Immature natural killer cell (primary cell): ENCODE results near the gene FOXO4. TPM values are rescaled to one million over a fixed set of nuclear protein-coding genes. Genes with fewer than 3 reads are reported as not detected.
A peak's percentile ranks its signal among the peaks of the same experiment; 100 is the strongest.

ENCODE experiments used
- DNase-seq, 3 donors: peaks; one replicate each; pipeline ENCODE4 v3.0.0; 2022; ENCODE audit warnings: mixed read lengths in 1 of 3
- H3K27ac Mint-ChIP-seq, 6 donors: one replicate each; pipeline ENCODE4 v1.8.0; 2020; ENCODE audit warnings: mixed read lengths in 6 of 6, mild to moderate bottlenecking in 5 of 6, inconsistent platforms in 4 of 6, moderate library complexity in 3 of 6
- H3K27me3 Mint-ChIP-seq, 3 donors: one replicate each; pipeline ENCODE4 v1.8.0; 2020 to 2021; ENCODE audit warnings: low read depth in 3 of 3, mild to moderate bottlenecking in 3 of 3, mixed read lengths in 3 of 3, moderate library complexity in 3 of 3, inconsistent platforms in 1 of 3
- H3K36me3 Mint-ChIP-seq, 3 donors: one replicate each; pipeline ENCODE4 v1.8.0; 2020; ENCODE audit warnings: mixed read lengths in 3 of 3, inconsistent platforms in 2 of 3, mild to moderate bottlenecking in 2 of 3
- H3K4me1 Mint-ChIP-seq, 2 donors: one replicate each; pipeline ENCODE4 v1.8.0; 2020; ENCODE audit warnings: inconsistent platforms in 2 of 2, mild to moderate bottlenecking in 2 of 2, mixed read lengths in 2 of 2, moderate library complexity in 1 of 2
- H3K4me3 Mint-ChIP-seq, 5 donors: one replicate each; pipeline ENCODE4 v1.8.0; 2020; ENCODE audit warnings: mild to moderate bottlenecking in 5 of 5, mixed read lengths in 5 of 5, inconsistent platforms in 3 of 5, moderate library complexity in 3 of 5
- H3K9me3 Mint-ChIP-seq, 6 donors: one replicate each; pipeline ENCODE4 v1.8.0; 2020; ENCODE audit warnings: mild to moderate bottlenecking in 6 of 6, mixed read lengths in 6 of 6, inconsistent platforms in 4 of 6, moderate library complexity in 3 of 6
- polyA plus RNA-seq, 3 donors: library from polyadenylated mRNA; unstranded; fragments of 300-500 nt; fragmentation: Illumina TruSeq; gene quantifications; one replicate each; pipeline ENCODE4 v1.2.3, GENCODE V29; 2021

The FOXO4 gene
- polyA plus RNA-seq, 3 donors from 2014 or later = 1.8 to 6.5 (median 2.9) TPM

GRCh38 chrX:71105628-71106027, 10.0 kb downstream of the FOXO4 start:
- peak; percentile 46 to 48 (median 47) for DNase-seq
- H3K27ac Mint-ChIP-seq = peak overlapping the region; percentile 88 to 100 (median 96)

GRCh38 chrX:71106427-71106826, 10.8 kb downstream of the FOXO4 start, which contains the start of gene CXorf65:
Gene CXorf65 (minus strand): TSS chrX:71106740. CDS start chrX:71106556, 184 bp downstream.
- H3K36me3 Mint-ChIP-seq = peaks cover 5 to 22% (median 22%) of the 10 kb centered on the region in 3 donors
- no peaks in the 10 kb centered on the region for H3K9me3 Mint-ChIP-seq

More at GRCh38 chrX:71105628-71106027, 10.0 kb downstream of the FOXO4 start:
- peaks cover 93 to 97% of the 10 kb centered on the region in 2 donors for H3K4me1 Mint-ChIP-seq
- H3K36me3 Mint-ChIP-seq = peaks cover 5 to 22% (median 22%) of the 10 kb centered on the region in 3 donors
- no peaks in the 10 kb centered on the region for H3K9me3 Mint-ChIP-seq
- peak overlapping the region; percentile 65 to 97 (median 72) for H3K4me3 Mint-ChIP-seq
- peaks cover 18 to 21% (median 20%) of the 10 kb centered on the region in 3 donors for H3K27me3 Mint-ChIP-seq

GRCh38 chrX:71107245-71107644, 11.6 kb downstream of the FOXO4 start:
- Mint-ChIP-seq H3K9me3 (no peaks in the 10 kb centered on the region), H3K4me1 (peaks cover 86 to 97% of the 10 kb centered on the region in 2 donors), H3K27ac (peak overlapping the region; percentile 94 to 100 (median 99)), H3K4me3 (peak overlapping the region; percentile 46 to 97 (median 93)), H3K27me3 (peaks cover 20 to 31% (median 20%) of the 10 kb centered on the region in 3 donors), H3K36me3 (peaks cover 5 to 22% (median 22%) of the 10 kb centered on the region in 3 donors)
- DNase-seq = no peak

More at GRCh38 chrX:71106427-71106826, 10.8 kb downstream of the FOXO4 start, which contains the start of gene CXorf65:
- Mint-ChIP-seq H3K4me3 (peak within 1 kb of the TSS; percentile 65 to 97 (median 93)), H3K27me3 (peaks cover 20 to 25% (median 21%) of the 10 kb centered on the region in 3 donors), H3K4me1 (peaks cover 85 to 97% of the 10 kb centered on the region in 2 donors), H3K27ac (peak within 1 kb of the TSS; percentile 94 to 100 (median 99))
- DNase-seq = peak in 2 of 3 donors; percentile 24 to 29

- peak overlapping the region; percentile 88 to 97 (median 94) for H3K4me3 Mint-ChIP-seq
- H3K36me3 Mint-ChIP-seq = peaks cover 5 to 22% (median 22%) of the 10 kb centered on the region in 3 donors
- H3K9me3 Mint-ChIP-seq = no peaks in the 10 kb centered on the region
- H3K27ac Mint-ChIP-seq = peak overlapping the region; percentile 94 to 100 (median 99)
- H3K4me1 Mint-ChIP-seq = peaks cover 86 to 97% of the 10 kb centered on the region in 2 donors
- DNase-seq = peak; percentile 45 to 60 (median 46)
- peaks cover 20 to 31% (median 20%) of the 10 kb centered on the region in 3 donors for H3K27me3 Mint-ChIP-seq
Measured at GRCh38 chrX:71107762-71108360, 12.2 kb downstream of the FOXO4 start.

GRCh38 chrX:71109051-71109450, 13.4 kb downstream of the FOXO4 start:
- Mint-ChIP-seq H3K9me3 (no peaks in the 10 kb centered on the region), H3K4me1 (peaks cover 78 to 91% of the 10 kb centered on the region in 2 donors), H3K4me3 (peak overlapping the region; percentile 88 to 97 (median 94)), H3K36me3 (peaks cover 5 to 22% (median 22%) of the 10 kb centered on the region in 3 donors), H3K27me3 (peaks cover 12 to 28% (median 16%) of the 10 kb centered on the region in 3 donors), H3K27ac (peak overlapping the region; percentile 94 to 100 (median 99))
- peak in 2 of 3 donors; percentile 20 to 33 for DNase-seq

- peak within 1 kb of the TSS; percentile 94 to 100 (median 99) for H3K27ac Mint-ChIP-seq
- peaks cover 58 to 71% of the 10 kb centered on the region in 2 donors for H3K4me1 Mint-ChIP-seq
- peak within 1 kb of the TSS; percentile 88 to 97 (median 94) for H3K4me3 Mint-ChIP-seq
- no peaks in the 10 kb centered on the region for H3K9me3 Mint-ChIP-seq
- peaks cover 5 to 20% (median 13%) of the 10 kb centered on the region in 3 donors for H3K36me3 Mint-ChIP-seq
- H3K27me3 Mint-ChIP-seq = peaks cover 9 to 23% (median 11%) of the 10 kb centered on the region in 3 donors
- DNase-seq = peak; percentile 83 to 87 (median 86)
Measured at GRCh38 chrX:71111141-71111843, 15.6 kb downstream of the FOXO4 start, which contains the start of gene IL2RG. Gene IL2RG (minus strand): TSS chrX:71111577. CDS start chrX:71111539, 38 bp downstream.

- peak; percentile 66 to 69 (median 67) for DNase-seq
- Mint-ChIP-seq H3K4me3 (peak overlapping the region; percentile 88 to 97 (median 94)), H3K27ac (peak overlapping the region; percentile 94 to 100 (median 99)), H3K36me3 (peaks cover 5 to 16% (median 8%) of the 10 kb centered on the region in 3 donors), H3K27me3 (peaks cover 9 to 19% (median 13%) of the 10 kb centered on the region in 3 donors), H3K4me1 (peaks cover 51 to 65% of the 10 kb centered on the region in 2 donors), H3K9me3 (no peaks in the 10 kb centered on the region)
Measured at GRCh38 chrX:71111921-71112431, 16.3 kb downstream of the FOXO4 start.

GRCh38 chrX:71117358-71117757, 21.7 kb downstream of the FOXO4 start:
- no peak for DNase-seq
- Mint-ChIP-seq H3K27ac (peak overlapping the region; percentile 69 to 90 (median 83)), H3K4me1 (peaks cover 29 to 45% of the 10 kb centered on the region in 2 donors), H3K27me3 (peaks cover 2 to 3% (median 2%) of the 10 kb centered on the region in 3 donors), H3K36me3 (peaks cover 0 to 10% (median 0%) of the 10 kb centered on the region in 3 donors), H3K4me3 (peak overlapping the region in 4 of 5 donors; percentile 14 to 64 (median 27)), H3K9me3 (no peaks in the 10 kb centered on the region)

- no peaks in the 10 kb centered on the region for H3K9me3 Mint-ChIP-seq
- peaks cover 23 to 38% of the 10 kb centered on the region in 2 donors for H3K4me1 Mint-ChIP-seq
- H3K4me3 Mint-ChIP-seq = peak within 1 kb of the TSS; percentile 82 to 91 (median 88)
- H3K27me3 Mint-ChIP-seq = peaks cover 1 to 8% (median 3%) of the 10 kb centered on the region in 3 donors
- H3K27ac Mint-ChIP-seq = peak within 1 kb of the TSS; percentile 86 to 93 (median 90)
- peak; percentile 79 to 82 (median 82) for DNase-seq
- peaks cover 0 to 14% (median 3%) of the 10 kb centered on the region in 3 donors for H3K36me3 Mint-ChIP-seq
Measured at GRCh38 chrX:71118032-71118984, 22.7 kb downstream of the FOXO4 start, which contains the start of gene MED12. Gene MED12 (plus strand): TSS chrX:71118596. CDS start chrX:71118755, 159 bp downstream.

- H3K4me1 Mint-ChIP-seq = peaks cover 20 to 34% of the 10 kb centered on the region in 2 donors
- DNase-seq = no peak
- no peaks in the 10 kb centered on the region for H3K9me3 Mint-ChIP-seq
- H3K27ac Mint-ChIP-seq = peak overlapping the region; percentile 73 to 90 (median 82)
- H3K36me3 Mint-ChIP-seq = peaks cover 0 to 17% (median 4%) of the 10 kb centered on the region in 3 donors
- peak overlapping the region; percentile 74 to 91 (median 88) for H3K4me3 Mint-ChIP-seq
- peaks cover 0 to 8% (median 3%) of the 10 kb centered on the region in 3 donors for H3K27me3 Mint-ChIP-seq
Measured at GRCh38 chrX:71118985-71119535, 23.4 kb downstream of the FOXO4 start.

GRCh38 chrX:71128166-71128833, 32.6 kb downstream of the FOXO4 start:
- Mint-ChIP-seq H3K36me3 (peaks cover 15 to 24% (median 16%) of the 10 kb centered on the region in 3 donors), H3K4me3 (no peak overlapping the region)

More at GRCh38 chrX:71128166-71128833, 32.6 kb downstream of the FOXO4 start:
- DNase-seq = no peak
- Mint-ChIP-seq H3K27ac (peak overlapping the region in 4 of 6 donors; percentile 22 to 48 (median 41)), H3K27me3 (peaks cover 4 to 7% (median 6%) of the 10 kb centered on the region in 3 donors), H3K4me1 (peaks cover 11 to 14% of the 10 kb centered on the region in 2 donors), H3K9me3 (no peaks in the 10 kb centered on the region)
